Smooth muscle cell (in vitro differentiated cells): ENCODE data around the gene EPB41L4A. TPM values are rescaled to one million over a fixed set of nuclear protein-coding genes. Genes with fewer than 3 reads are reported as not detected.
A peak's percentile ranks its signal among the peaks of the same experiment; 100 is the strongest.

ENCODE experiments used
- DNase-seq: peaks from one replicate; lab custom pipeline; 2025; ENCODE audit not compliant: unreplicated experiment; lab: John Stamatoyannopoulos, UW
- H2AFZ ChIP-seq: fragments of 200-600 bp; sonication (generic); 2 replicates; pipeline ENCODE4 v1.6.0; 2016; ENCODE audit warnings: antibody characterized with exemption, low read depth, mild to moderate bottlenecking
- H3F3A ChIP-seq: fragments of 200-600 bp; sonication (generic); 2 replicates; pipeline ENCODE4 v1.6.0; 2017; ENCODE audit warnings: antibody characterized with exemption, low read depth
- H3K27ac ChIP-seq: fragments of 200-600 bp; sonication (generic); 2 replicates; pipeline ENCODE4 v1.5.1; 2016; ENCODE audit warnings: low read depth, mild to moderate bottlenecking
- H3K27me3 ChIP-seq: fragments of 200-600 bp; sonication (generic); 2 replicates; pipeline ENCODE4 v1.6.1; 2016; ENCODE audit warnings: low read depth, mild to moderate bottlenecking
- H3K36me3 ChIP-seq: fragments of 200-600 bp; sonication (generic); 2 replicates; pipeline ENCODE4 v1.5.1; 2016; ENCODE audit warnings: low read depth
- H3K4me1 ChIP-seq: fragments of 200-600 bp; sonication (generic); 2 replicates; pipeline ENCODE4 v1.5.1; 2016; ENCODE audit warnings: low read depth
- H3K4me2 ChIP-seq: fragments of 200-600 bp; sonication (generic); 2 replicates; pipeline ENCODE4 v1.6.0; 2016; ENCODE audit warnings: mild to moderate bottlenecking
- H3K4me3 ChIP-seq: fragments of 200-600 bp; sonication (generic); 2 replicates; pipeline ENCODE4 v1.5.1; 2016; ENCODE audit warnings: mild to moderate bottlenecking
- H3K79me2 ChIP-seq: fragments of 200-600 bp; sonication (generic); 2 replicates; pipeline ENCODE4 v1.6.0; 2016; ENCODE audit warnings: low read depth, mild to moderate bottlenecking
- H3K9ac ChIP-seq: fragments of 200-600 bp; sonication (generic); 2 replicates; pipeline ENCODE4 v1.6.0; 2016; ENCODE audit warnings: low read depth
- H3K9me3 ChIP-seq: fragments of 200-600 bp; sonication (generic); replicated peaks from 2 replicates; pipeline ENCODE4 v1.5.1; 2016; ENCODE audit warnings: low read depth
- H4K20me1 ChIP-seq: fragments of 200-600 bp; sonication (generic); 2 replicates; pipeline ENCODE4 v1.6.0; 2016; ENCODE audit warnings: low read depth
- WGBS: methylation state at CpG from one replicate; pipeline ENCODE4 v1.1.7; 2016; ENCODE audit warnings: low lambda C conversion rate; 5-methylcytosine and 5-hydroxymethylcytosine counted together
- polyA plus RNA-seq: library from polyadenylated mRNA; unstranded; fragments of >200 nt; fragmentation: Nextera tagmentation; extraction: Ambion mirVana; gene quantifications from 2 replicates; pipeline ENCODE4 v1.2.1, GENCODE V29; 2016
- total RNA-seq: library from RNA; depleted of rRNA; stranded (reverse); fragments of >200 nt; gene quantifications from 2 replicates; pipeline ENCODE4 v1.2.3, GENCODE V29; 2014
- TF ChIP-seq, protein P1 (sequence below): fragments of 200-600 bp; sonication (generic); IDR thresholded peaks from 2 replicates; pipeline ENCODE4 v1.5.1; 2017; ENCODE audit warnings: borderline replicate concordance, mild to moderate bottlenecking, antibody characterized with exemption; ENCODE audit not compliant: insufficient read depth, poor library complexity, severe bottlenecking

EPB41L4A gene
- total and polyA plus RNA-seq, 2 experiments from 2014 or later, result 2.9 to 8.9 TPM

- no peaks in the 10 kb centered on the region for H3K36me3 ChIP-seq
- H3K9ac ChIP-seq, result no peak overlapping the region
- H3K9me3 ChIP-seq, result no peaks in the 10 kb centered on the region
- no peaks in the 10 kb centered on the region for H3K79me2 ChIP-seq
- H3F3A ChIP-seq, result no peaks in the 10 kb centered on the region
- H3K4me2 ChIP-seq, result no peak overlapping the region
- no peaks in the 10 kb centered on the region for H4K20me1 ChIP-seq
- no peak overlapping the region for H2AFZ ChIP-seq
- no peaks in the 10 kb centered on the region for H3K27me3 ChIP-seq
- WGBS, result 86% methylated on average over 3 of the region's 3 CpGs
- DNase-seq, result no peak
- no peaks in the 10 kb centered on the region for H3K4me1 ChIP-seq
- H3K4me3 ChIP-seq, result no peak overlapping the region
- TF ChIP-seq, protein P1, sequence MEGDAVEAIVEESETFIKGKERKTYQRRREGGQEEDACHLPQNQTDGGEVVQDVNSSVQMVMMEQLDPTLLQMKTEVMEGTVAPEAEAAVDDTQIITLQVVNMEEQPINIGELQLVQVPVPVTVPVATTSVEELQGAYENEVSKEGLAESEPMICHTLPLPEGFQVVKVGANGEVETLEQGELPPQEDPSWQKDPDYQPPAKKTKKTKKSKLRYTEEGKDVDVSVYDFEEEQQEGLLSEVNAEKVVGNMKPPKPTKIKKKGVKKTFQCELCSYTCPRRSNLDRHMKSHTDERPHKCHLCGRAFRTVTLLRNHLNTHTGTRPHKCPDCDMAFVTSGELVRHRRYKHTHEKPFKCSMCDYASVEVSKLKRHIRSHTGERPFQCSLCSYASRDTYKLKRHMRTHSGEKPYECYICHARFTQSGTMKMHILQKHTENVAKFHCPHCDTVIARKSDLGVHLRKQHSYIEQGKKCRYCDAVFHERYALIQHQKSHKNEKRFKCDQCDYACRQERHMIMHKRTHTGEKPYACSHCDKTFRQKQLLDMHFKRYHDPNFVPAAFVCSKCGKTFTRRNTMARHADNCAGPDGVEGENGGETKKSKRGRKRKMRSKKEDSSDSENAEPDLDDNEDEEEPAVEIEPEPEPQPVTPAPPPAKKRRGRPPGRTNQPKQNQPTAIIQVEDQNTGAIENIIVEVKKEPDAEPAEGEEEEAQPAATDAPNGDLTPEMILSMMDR, result no peak
- no peak overlapping the region for H3K27ac ChIP-seq
Observed at GRCh38 chr5:112381521-112381920, 37.6 kb downstream of the EPB41L4A start.

- Histone ChIP-seq H3K9ac (no peak overlapping the region), H3K27me3 (no peaks in the 10 kb centered on the region), H4K20me1 (no peaks in the 10 kb centered on the region), H3F3A (no peaks in the 10 kb centered on the region), H2AFZ (no peak overlapping the region), H3K36me3 (no peaks in the 10 kb centered on the region), H3K4me2 (no peak overlapping the region), H3K9me3 (no peaks in the 10 kb centered on the region), H3K4me3 (no peak overlapping the region), H3K4me1 (no peaks in the 10 kb centered on the region), H3K27ac (no peak overlapping the region), H3K79me2 (no peaks in the 10 kb centered on the region)
- no peak for DNase-seq
- 82% methylated on average over 5 of the region's 5 CpGs for WGBS
- TF ChIP-seq, protein P1, result no peak
Observed at GRCh38 chr5:112379542-112380325, 39.3 kb downstream of the EPB41L4A start.

GRCh38 chr5:112374818-112375217, 44.3 kb downstream of the EPB41L4A start:
- Histone ChIP-seq H3K36me3 (no peaks in the 10 kb centered on the region), H3K27ac (peak overlapping the region; percentile 30), H2AFZ (no peak overlapping the region), H3K79me2 (no peaks in the 10 kb centered on the region), H4K20me1 (no peaks in the 10 kb centered on the region), H3K9ac (no peak overlapping the region), H3K4me3 (no peak overlapping the region), H3K4me2 (no peak overlapping the region), H3K4me1 (no peaks in the 10 kb centered on the region), H3K27me3 (no peaks in the 10 kb centered on the region), H3K9me3 (no peaks in the 10 kb centered on the region), H3F3A (no peaks in the 10 kb centered on the region)
- TF ChIP-seq, protein P1, result no peak
- 66% methylated on average over 4 of the region's 4 CpGs for WGBS
- DNase-seq, result no peak

- H3K4me3 ChIP-seq, result no peak overlapping the region
- DNase-seq, result no peak
- H3F3A ChIP-seq, result no peaks in the 10 kb centered on the region
- H3K9me3 ChIP-seq, result no peaks in the 10 kb centered on the region
- no peaks in the 10 kb centered on the region for H3K27me3 ChIP-seq
- no peaks in the 10 kb centered on the region for H3K36me3 ChIP-seq
- TF ChIP-seq, protein P1, result no peak
- no peak overlapping the region for H3K9ac ChIP-seq
- H4K20me1 ChIP-seq, result no peaks in the 10 kb centered on the region
- no peaks in the 10 kb centered on the region for H3K79me2 ChIP-seq
- no peak overlapping the region for H3K4me2 ChIP-seq
- 90% methylated on average over 5 of the region's 5 CpGs for WGBS
- no peak overlapping the region for H2AFZ ChIP-seq
- no peaks in the 10 kb centered on the region for H3K4me1 ChIP-seq
- H3K27ac ChIP-seq, result peak overlapping the region; percentile 30
Observed at GRCh38 chr5:112374356-112374755, 44.7 kb downstream of the EPB41L4A start.
